Muscle of leg (tissue), 11 donors: ENCODE data around the gene CLN5. TPM values are rescaled to one million over a fixed set of nuclear protein-coding genes. Genes with fewer than 3 reads are reported as not detected.
A peak's percentile ranks its signal among the peaks of the same experiment; 100 is the strongest.
"Not testable (repeated sequence)": the region's sequence is repeated elsewhere in the genome, so short reads cannot be mapped to it uniquely, and the experiment has no call there.

Experiments
- DNase-seq: peaks from one replicate; pipeline ENCODE4 v3.0.0; 2013
- H3K27ac ChIP-seq: one replicate; pipeline ENCODE4 v1.5.1; 2013; ENCODE audit warnings: mild to moderate bottlenecking, low read length, control low read depth
- H3K27me3 ChIP-seq: one replicate; pipeline ENCODE4 v1.6.1; 2013; ENCODE audit warnings: low read length; ENCODE audit not compliant: control insufficient read depth, insufficient read depth
- H3K36me3 ChIP-seq: one replicate; pipeline ENCODE4 v1.6.1; 2013; ENCODE audit warnings: low read length; ENCODE audit not compliant: control insufficient read depth, insufficient read depth
- H3K4me1 ChIP-seq: one replicate; pipeline ENCODE4 v1.6.1; 2013; ENCODE audit warnings: low read length; ENCODE audit not compliant: control insufficient read depth, insufficient read depth
- H3K4me3 ChIP-seq: one replicate; pipeline ENCODE4 v1.5.1; 2013; ENCODE audit warnings: low read length, control low read depth
- H3K9me3 ChIP-seq: replicated peaks from 2 replicates; pipeline ENCODE4 v1.6.1; 2013; ENCODE audit warnings: low read depth, low read length; ENCODE audit not compliant: control insufficient read depth
- WGBS: methylation state at CpG from one replicate; pipeline ENCODE4 v1.1.5; 2013; ENCODE audit warnings: missing lambda C conversion rate; ENCODE audit not compliant: insufficient coverage; 5-methylcytosine and 5-hydroxymethylcytosine counted together
- polyA plus RNA-seq, 8 donors: library from polyadenylated mRNA; unstranded; fragments of 120-200 nt; gene quantifications; one replicate each; pipeline versions ENCODE4 v1.2.1 to v1.2.3, GENCODE V29; 2013; ENCODE audit warnings: inconsistent platforms in 1 of 8, low replicate concordance in 1 of 8; ENCODE audit not compliant: insufficient read length in 8 of 8, insufficient read depth in 1 of 8
- total RNA-seq: library from RNA; stranded (reverse); fragments of 120-200 nt; gene quantifications from one replicate; pipeline ENCODE4 v1.2.4, GENCODE V29; 2013

The CLN5 gene
- total and polyA plus RNA-seq, 9 donors: 13.3 to 21.8 (median 16.9) TPM

DNA sequence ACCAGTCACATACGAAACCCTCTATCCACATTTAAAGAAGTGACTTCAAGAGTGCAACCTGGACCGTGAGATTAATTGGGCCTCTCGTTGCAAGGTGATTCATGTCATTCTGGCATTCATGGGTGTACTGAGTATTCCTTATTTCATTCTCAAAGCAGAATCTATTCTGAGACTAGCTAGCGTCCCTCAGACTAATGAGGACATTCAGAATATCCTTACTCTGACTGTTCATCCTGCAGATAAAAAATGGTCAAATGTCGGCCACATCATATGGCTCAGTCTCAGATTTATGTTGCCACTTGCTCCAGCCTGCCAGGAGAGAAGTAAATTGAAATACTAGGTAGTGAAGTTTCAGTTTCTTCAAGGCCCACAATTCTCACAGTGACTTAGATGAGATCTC lies 36.2 kb upstream of the CLN5 start:
- 81% methylated on average over 2 of the region's 5 CpGs for WGBS
- no peaks in the 10 kb centered on the region for H3K4me1 ChIP-seq

DNA sequence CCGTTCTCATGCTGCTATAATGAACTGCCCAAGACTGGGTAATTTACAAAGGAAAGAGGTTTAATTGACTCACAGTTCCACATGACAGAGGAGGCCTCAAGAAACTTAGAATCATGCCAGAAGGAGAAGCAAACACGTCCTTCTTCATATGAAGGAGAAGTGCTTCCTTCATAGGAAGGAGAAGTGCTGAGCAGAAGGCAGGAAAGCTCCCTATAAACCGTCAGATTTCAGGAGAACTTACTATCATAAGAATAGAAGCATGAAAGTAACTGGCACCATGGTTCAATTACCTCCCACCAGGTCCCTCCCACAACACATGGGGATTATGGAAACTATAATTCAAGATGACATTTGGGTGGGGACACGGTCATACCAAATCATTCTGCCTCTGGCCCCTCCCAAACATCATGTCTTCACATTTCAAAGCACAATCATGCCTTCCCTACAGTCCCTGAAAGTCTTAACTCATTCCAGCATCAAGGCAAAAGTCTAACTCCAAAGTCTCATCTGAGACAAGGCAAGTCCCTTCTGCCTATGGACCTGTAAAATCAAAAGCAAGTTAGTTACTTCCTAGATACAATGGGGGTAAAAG lies 32.9 kb upstream of the CLN5 start:
- no peak for DNase-seq
- Histone ChIP-seq H3K4me3 (no peak overlapping the region), H3K36me3 (no peaks in the 10 kb centered on the region), H3K9me3 (peaks cover 16% of the 10 kb centered on the region), H3K4me1 (no peaks in the 10 kb centered on the region), H3K27me3 (no peaks in the 10 kb centered on the region), H3K27ac (no peak overlapping the region)
- WGBS: 80% methylated on average over 1 of the region's 4 CpGs

More for the DNA sequence above, 36.2 kb upstream of the CLN5 start:
- peaks cover 14% of the 10 kb centered on the region for H3K9me3 ChIP-seq
- H3K4me3 ChIP-seq: no peak overlapping the region
- no peak overlapping the region for H3K27ac ChIP-seq
- no peak for DNase-seq
- no peaks in the 10 kb centered on the region for H3K27me3 ChIP-seq
- H3K36me3 ChIP-seq: no peaks in the 10 kb centered on the region

DNA sequence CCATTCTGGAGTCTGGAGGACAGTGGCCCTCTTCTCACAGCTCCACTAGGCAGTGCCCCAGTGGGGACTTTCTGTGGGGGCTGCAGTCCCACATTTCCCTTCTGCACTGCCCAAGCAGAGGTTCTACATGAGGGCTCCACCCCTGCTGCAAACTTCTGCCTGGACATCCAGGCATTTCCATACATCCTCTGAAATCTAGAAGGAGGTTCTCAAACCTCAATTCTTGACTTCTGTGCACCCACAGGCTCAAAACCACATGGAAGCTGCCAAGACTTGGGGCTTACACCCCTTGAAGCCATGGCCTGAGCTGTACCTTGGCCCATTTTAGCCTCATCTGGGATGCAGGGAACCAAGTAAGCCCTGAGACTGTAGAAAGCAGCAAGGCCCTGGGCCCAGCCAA lies 32.1 kb upstream of the CLN5 start:
- DNase-seq, H3K36me3 ChIP-seq, H3K4me3 ChIP-seq, H3K4me1 ChIP-seq, H3K27me3 ChIP-seq, H3K27ac ChIP-seq: not testable (repeated sequence)
- peaks cover 16% of the 10 kb centered on the region for H3K9me3 ChIP-seq

DNA sequence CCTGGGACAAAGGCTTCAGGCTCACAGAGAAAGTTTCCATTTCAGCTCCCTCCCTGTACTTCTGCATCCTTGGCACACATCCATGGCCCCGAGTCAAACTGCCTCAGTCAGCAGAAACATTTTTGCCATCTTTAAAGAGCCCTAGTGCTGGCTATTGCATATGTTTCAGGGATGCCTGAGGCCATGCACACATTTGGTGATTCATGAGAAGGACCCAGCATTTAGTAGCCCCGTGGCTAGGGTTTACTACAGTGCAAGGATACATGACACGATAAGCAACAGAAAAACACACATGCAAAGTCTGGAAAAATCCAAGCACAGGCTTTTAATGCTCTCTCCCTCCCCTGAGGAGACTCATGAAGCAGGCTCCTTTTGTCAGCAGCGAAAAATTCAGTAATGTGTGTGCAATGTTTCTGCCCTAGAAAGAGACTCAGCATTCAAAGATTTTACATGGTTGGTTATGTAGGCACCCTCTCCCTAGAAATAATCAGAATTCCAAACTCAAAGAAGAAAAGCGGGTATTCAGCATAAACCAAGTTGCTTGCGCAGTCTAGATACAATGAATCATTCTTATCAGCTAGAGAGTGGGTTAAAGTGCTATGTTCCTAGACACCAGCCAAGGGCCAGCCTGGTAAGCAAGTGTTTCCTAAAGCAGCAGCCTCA lies 26.0 kb upstream of the CLN5 start:
- Histone ChIP-seq H3K9me3 (peaks cover 2% of the 10 kb centered on the region), H3K4me3 (no peak overlapping the region), H3K27me3 (no peaks in the 10 kb centered on the region), H3K4me1 (peaks cover 26% of the 10 kb centered on the region), H3K36me3 (no peaks in the 10 kb centered on the region), H3K27ac (peak overlapping the region; percentile 84)
- peak; percentile 93 for DNase-seq
- WGBS: 9% methylated on average over 3 of the region's 6 CpGs

DNA sequence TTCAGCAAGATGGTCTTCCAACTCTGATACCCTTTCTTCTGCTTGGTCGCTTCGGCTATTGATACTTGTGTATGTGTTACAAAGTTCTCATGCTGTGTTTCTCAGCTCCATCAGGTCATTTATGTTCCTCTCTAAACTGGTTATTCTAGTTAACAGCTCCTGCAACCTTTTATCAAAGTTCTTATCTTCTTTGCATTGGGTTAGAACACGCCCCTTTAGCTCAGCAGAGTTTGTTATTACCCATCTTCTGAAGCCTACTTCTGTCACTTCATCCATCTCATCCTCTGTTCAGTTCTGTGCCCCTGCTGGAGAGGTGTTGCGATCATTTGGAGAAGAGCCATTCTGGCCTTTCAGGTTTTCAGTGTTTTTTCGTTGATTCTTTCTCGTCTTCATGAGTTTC lies 24.9 kb upstream of the CLN5 start:
- H3K4me1 ChIP-seq: peaks cover 26% of the 10 kb centered on the region
- 90% methylated on average over 2 of the region's 6 CpGs for WGBS
- no peaks in the 10 kb centered on the region for H3K27me3 ChIP-seq
- no peak overlapping the region for H3K4me3 ChIP-seq
- H3K36me3 ChIP-seq: no peaks in the 10 kb centered on the region
- no peaks in the 10 kb centered on the region for H3K9me3 ChIP-seq
- H3K27ac ChIP-seq: no peak overlapping the region
- no peak for DNase-seq

DNA sequence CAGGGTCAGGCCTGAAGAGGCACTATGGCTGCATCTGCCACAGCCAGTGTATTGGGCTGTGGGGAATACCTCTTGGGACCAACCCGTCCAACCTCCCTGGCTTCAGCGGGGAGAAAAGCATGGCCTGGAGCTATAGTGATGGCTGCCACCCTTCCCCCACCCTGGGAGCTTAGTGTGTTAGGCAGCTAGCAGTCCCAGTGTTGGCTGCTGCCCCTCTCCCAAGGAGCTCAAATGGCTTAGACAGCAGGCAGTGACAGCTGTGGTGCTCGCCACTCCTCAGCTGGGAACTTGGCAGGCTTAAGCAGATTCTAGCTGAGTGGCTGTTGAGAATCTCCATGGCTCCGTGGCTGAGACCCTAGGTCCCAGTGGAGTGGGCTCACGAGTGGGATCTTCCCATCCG lies 23.8 kb upstream of the CLN5 start:
- Histone ChIP-seq H3K27ac (peak overlapping the region; percentile 45), H3K4me3 (no peak overlapping the region), H3K4me1 (peaks cover 29% of the 10 kb centered on the region), H3K36me3 (no peaks in the 10 kb centered on the region), H3K27me3 (no peaks in the 10 kb centered on the region), H3K9me3 (no peaks in the 10 kb centered on the region)
- DNase-seq: peak; percentile 79
- 53% methylated on average over 4 of the region's 6 CpGs for WGBS

DNA sequence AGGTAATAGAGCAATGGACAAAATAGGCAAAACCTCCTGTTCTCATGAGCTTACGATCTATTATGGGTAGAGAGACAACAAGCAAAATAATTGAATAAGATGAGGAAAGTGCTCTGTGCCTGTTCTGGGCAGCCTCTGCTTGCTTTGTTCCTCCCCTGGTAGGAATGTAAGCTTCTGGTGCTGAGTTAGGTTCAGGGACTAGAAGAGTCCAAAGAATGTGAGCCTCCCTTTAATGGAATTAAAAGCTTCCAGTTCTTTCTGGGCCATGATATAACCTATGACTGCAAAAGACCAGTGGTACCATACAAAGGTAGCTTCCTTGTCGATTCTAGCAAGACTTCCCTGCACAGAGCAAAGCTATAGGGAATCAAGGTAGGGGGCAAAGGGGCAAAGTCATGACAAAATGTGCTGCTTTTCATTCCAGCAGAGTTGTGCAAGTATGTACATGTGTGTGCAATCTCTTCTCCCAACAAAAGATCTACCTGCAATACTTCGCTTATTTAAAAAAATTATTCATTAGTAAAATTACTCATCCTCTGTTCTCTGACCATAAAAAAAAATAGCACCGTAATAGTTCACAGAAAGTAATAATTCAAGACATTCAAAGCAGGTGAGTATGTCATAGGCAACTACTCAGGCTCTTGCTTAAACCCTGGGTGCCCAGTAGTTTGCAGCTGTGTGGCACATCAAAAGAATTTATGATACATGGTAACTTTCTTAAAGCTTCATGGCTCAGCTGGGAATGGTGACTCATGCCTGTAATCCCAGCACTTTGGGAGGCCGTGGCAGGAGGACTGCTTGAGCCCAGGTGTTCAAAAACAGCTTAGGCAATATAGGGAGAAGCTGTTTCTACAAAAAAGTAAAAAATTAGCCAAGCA lies 22.2 kb upstream of the CLN5 start:
- DNase-seq: no peak
- H3K36me3 ChIP-seq: no peaks in the 10 kb centered on the region
- H3K27me3 ChIP-seq: no peaks in the 10 kb centered on the region

DNA sequence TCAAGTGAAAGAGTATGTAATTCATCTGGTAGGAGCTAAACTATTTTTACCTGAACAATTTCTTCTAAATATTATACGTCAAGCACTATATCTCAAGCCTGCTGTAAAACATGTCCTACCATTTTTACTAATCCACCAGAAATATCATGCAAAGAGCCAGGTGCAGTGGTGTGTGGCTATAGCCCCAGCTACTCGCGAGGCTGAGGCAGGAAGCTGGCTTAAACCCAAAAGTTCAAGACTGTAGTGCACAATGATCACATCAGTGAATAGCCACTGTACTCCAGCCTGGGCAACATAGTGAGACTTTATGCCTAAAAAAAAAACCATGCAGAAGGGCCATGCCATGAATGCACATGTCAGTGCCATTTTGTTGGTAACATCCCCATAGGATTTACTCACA lies 20.7 kb upstream of the CLN5 start:
- no peak overlapping the region for H3K4me3 ChIP-seq
- H3K27me3 ChIP-seq: no peaks in the 10 kb centered on the region
- 29% methylated on average over 2 of the region's 3 CpGs for WGBS
- no peak for DNase-seq
- no peak overlapping the region for H3K27ac ChIP-seq
- no peaks in the 10 kb centered on the region for H3K9me3 ChIP-seq
- H3K4me1 ChIP-seq: peaks cover 20% of the 10 kb centered on the region
- no peaks in the 10 kb centered on the region for H3K36me3 ChIP-seq

More for the DNA sequence above, 22.2 kb upstream of the CLN5 start:
- Histone ChIP-seq H3K27ac (no peak overlapping the region), H3K9me3 (no peaks in the 10 kb centered on the region), H3K4me1 (peaks cover 29% of the 10 kb centered on the region), H3K4me3 (no peak overlapping the region)
- 69% methylated on average over 2 of the region's 5 CpGs for WGBS

DNA sequence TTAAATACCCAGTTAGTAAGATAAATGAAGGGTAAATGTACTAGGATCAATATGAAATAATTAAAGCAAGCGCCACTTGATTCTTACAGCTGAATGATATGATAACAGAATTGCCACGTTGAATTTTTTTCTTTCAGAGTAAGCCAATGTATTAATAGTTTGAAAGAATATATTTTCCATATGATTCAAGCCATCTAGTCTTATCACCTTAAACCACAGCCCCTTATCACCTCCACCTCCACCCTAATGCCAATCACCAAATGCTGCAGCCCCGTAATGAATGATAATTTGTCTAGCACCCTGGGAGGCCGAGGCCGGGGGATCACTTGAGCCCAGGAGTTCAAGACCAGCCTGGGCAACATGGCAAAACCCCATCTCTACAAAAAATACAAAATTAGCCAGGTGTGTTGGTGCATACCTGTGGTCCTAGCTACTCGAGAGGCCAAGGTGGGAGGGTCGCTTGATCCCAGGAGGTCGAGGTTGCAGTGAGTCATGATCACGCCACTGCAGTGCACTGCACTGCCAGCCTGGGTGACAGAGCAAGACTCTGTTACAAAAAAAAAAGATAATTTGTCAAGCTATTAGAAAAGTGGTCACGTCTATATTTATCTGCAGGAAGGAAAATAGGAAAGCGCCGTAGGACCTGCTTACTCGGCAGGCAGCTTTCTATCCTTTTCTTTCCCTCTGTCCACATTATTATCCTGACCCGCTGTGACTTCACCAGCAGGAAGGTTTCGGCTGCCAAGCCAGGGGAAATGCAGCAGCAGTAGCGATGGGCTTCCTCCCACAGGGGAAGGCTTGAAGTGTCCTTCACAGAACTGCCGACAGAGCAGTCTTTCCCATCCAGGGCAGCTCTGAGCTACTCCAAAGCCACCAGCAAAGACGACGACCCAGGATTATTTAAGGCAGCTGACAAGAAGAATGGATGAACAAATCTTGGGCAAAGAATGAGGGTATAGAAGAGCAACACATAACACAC lies 19.7 kb upstream of the CLN5 start:
- H3K36me3 ChIP-seq: no peaks in the 10 kb centered on the region
- H3K27ac ChIP-seq: no peak overlapping the region
- WGBS: 44% methylated on average over 7 of the region's 19 CpGs
- H3K9me3 ChIP-seq: no peaks in the 10 kb centered on the region
- H3K4me3 ChIP-seq: no peak overlapping the region
- DNase-seq: peak; percentile 25
- no peaks in the 10 kb centered on the region for H3K27me3 ChIP-seq
- peaks cover 23% of the 10 kb centered on the region for H3K4me1 ChIP-seq
